GM18520 (cell line): ENCODE measurements around the gene PPDPF.
"Not testable (repeated sequence)": the region's sequence is repeated elsewhere in the genome, so short reads cannot be mapped to it uniquely, and the experiment has no call there.

Experiments used
- ATAC-seq: cut with Tn5 transposase; IDR thresholded peaks from one replicate; pipeline ENCODE4 v1.9.1; 2021; ENCODE audit not compliant: unreplicated experiment

PPDPF gene

GRCh38 chr20:63547725-63548480, 27.3 kb downstream of the PPDPF start, which contains the start of gene SRMS:
Gene SRMS, minus strand, starts transcription at chr20:63547749. Its CDS starts 286 bp downstream, at chr20:63547463.
- ATAC-seq, result no peak

- ATAC-seq, result no peak
Measured at GRCh38 chr20:63548542-63548941, 28.0 kb downstream of the PPDPF start.

GRCh38 chr20:63549019-63549418, 28.5 kb downstream of the PPDPF start:
- no peak for ATAC-seq

- no peak for ATAC-seq
Measured at GRCh38 chr20:63549679-63550282, 29.2 kb downstream of the PPDPF start.

GRCh38 chr20:63551068-63551467, 30.5 kb downstream of the PPDPF start:
- no peak for ATAC-seq

DNA sequence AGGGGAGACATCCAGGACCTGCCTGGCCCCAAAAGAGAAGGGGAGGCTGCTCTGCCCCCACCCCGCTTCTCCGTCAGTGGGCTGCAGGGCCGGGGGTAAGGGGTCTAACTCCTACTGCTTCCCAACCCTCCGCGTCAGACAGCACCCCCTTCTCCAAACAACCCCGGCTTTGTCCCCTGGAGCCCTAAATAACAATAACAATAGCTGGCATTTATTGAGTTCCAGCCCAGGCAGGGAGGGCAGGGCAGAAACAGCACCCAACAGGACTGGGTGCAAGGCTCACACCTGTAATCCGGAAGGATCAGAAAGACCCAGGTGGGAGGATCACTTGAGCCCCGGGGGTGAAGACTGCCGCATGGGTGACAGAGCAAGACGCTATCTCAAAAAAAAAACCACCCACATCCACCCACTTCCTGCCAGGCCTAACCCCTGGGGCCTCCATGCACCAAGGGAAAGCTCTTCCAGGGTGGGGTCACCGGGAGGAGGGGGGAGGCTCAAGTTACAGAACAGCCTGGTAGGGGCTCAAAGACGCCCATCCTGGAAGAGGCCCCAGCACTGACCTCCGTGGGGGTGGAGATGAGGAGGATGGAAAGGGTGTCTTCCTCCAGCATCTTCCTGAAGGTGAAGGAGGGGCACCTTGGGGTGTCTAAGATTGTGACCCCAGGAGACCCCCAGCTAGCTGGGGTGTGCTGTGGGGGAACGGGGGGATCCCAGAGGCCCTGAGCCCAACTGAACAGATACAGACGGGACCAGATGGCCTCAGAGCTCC, 32.1 kb downstream of the PPDPF start:
- no peak for ATAC-seq

GRCh38 chr20:63553251-63553932, 32.8 kb downstream of the PPDPF start:
- no peak for ATAC-seq

DNA sequence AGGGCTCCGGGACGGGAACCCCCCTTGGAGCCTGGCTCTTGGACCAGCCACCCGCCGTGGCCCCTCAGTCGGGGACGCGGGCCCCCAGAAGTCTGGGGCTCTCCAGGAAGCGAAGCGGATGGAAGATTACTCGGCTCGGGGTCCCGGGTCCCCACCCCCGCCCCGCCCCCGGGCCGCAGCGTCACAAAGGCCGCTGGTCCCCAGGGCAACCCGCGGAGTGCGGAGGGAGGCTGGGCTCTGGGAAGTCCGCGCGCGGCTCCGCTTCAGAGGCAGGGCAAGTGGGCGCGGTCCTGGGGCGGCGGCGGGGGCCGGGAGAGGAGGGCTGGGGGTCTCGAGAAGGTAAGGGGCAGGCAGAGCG, 33.3 kb downstream of the PPDPF start, which contains the start of gene FNDC11:
TSS of gene FNDC11 (plus strand) at position 227 of the 358 bp plus-strand sequence. CDS start 1,505 bp downstream, outside the sequence.
- ATAC-seq, result no peak

- ATAC-seq, result no peak
Measured at GRCh38 chr20:63554361-63555278, 34.1 kb downstream of the PPDPF start.

GRCh38 chr20:63555661-63556381, 35.3 kb downstream of the PPDPF start:
- ATAC-seq, result no peak

- no peak for ATAC-seq
Measured at GRCh38 chr20:63556873-63557478, 36.4 kb downstream of the PPDPF start.

DNA sequence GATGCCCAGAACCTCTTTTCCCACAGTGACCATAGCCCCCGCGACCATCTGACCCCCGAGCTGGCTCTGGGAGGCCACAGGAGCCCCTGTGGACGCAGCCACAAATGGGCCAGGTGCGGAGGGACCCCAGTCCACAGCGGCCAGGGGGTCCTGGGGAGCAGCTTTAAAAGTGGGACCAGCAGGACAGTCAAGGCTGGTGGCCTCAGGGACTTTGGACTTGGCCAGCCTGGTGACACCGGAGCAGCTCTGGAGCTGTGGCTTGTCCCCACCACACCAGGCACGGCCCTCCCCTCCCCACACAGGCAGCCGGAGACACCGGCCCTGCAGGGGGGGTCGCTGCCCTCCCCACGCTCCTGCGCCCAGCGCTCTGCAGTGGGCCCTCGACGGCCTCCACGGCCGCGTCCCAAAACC, 36.9 kb downstream of the PPDPF start:
- no peak for ATAC-seq

DNA sequence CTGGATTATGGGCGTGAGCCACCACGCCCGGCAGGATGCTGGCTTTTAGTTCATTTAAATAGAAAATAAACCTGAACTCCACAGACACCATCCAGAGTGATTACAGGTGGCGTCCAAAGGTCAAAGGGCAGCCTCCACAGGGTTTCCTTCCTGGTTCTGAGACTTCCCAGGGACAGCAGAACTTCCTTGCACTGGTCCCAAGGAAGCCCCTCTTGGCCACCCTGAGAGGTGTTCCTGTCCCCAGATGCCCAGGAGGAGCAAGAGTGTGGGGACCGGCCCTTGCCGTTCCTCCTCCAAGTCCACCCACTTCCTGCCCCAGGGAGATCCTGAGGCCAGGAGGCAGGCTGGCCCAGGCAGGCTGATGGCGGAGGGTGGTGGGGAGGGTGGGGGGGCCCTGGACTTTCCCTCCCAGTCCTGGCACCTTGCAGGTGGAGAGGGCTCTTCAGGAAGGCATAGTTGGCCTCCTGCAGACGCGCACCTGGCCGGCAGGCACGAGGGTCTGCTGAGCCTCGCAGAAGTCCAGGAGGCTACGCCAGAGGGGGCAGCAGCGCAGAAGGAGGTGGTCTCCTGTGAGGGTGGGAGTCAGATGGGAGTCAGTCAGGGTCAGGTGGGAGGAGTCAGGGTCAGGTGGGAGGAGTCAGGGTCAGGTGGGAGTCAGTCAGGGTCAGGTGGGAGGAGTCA, 38.4 kb downstream of the PPDPF start:
- no peak for ATAC-seq

DNA sequence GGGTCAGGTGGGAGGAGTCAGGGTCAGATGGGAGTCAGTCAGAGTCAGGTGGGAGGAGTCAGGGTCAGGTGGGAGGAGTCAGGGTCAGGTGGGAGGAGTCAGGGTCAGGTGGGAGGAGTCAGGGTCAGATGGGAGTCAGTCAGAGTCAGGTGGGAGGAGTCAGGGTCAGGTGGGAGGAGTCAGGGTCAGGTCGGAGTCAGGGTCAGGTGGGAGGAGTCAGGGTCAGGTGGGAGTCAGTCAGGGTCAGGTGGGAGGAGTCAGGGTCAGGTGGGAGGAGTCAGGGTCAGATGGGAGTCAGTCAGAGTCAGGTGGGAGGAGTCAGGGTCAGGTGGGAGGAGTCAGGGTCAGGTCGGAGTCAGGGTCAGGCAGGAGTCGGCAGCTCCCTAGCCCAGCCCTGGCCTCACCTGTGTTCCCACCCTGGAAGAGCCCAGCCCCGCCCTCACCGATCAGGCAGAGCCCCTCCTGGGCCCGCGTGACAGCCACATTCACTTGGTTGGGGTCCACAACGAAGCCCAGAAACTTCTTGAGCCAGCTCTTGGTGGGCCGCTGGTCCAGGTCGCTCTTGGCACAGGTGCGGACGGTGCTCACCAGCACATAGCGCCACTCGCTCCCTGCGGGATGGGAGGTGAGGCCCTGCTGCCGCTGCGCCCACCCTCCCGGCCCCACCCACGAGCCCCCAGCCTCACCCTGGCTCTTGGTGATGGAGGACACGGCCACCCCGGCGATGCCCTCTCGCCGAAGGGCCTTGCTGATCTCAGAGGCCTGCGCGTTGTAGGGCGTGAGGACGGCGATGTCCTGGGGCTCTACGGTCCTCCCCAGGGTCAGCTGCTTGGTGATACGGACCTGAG, 39.1 kb downstream of the PPDPF start:
- not testable (repeated sequence) for ATAC-seq

- no peak for ATAC-seq
Measured at GRCh38 chr20:63560333-63560805, 39.8 kb downstream of the PPDPF start.

DNA sequence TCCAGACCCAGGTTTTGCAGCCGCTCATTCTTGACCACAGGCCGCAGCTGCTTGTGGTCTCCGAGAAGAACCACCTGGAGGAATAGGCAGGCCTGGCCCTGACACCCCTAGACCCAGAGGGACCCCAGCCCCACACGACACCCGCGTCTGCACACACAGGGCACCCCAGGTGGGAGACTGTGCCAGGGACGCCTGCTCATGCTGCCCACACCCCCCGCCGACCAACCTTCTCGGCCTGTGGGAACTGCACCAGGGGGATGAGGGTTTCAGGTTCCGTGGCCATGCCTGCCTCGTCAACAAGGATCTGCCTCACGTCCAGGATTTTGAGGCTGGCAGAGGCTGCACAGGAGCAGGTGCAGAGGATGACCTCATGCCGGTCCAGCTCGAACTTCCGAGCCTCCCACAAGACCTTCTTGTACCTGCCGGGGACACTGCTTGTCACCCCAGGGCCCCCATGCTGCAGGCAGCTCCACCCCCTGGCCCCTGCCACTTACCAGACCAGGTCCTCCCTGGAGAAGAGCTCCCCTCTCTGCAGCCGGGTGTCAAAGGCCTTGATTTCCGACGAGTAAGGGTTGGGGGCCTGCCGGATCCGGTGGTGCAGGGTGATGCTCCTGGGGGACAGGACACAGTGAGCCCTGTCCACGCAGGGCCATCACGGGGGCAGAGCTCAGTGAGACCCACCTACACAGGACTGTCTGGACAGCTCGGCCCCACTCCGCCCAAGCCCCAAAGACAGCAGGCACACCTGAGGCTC, 40.5 kb downstream of the PPDPF start:
- no peak for ATAC-seq
